Measurements from ENCODE around the gene NLN.

The NLN gene

DNA sequence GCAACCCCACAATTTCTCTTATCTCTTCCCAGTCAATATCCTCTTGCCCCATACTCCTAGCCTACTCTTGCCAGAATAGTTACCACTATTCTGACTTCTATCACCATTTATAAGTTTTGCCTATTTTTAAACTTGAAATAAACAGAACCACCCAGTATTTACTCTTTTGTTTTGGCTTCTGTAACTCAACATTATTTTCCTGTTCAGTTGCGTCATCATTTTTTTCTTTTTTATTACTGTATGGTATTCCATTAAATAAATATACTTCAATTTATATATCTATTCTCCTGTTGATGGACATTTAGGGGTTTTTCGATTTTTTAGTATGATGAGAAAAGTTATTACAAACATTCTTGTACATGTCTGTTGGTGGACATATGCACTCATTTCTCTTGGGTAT lies 141.7 kb downstream of the NLN start:
- H3K4me1 ChIP-seq (ENCODE audit: insufficient read depth, low read length, poor library complexity, severe bottlenecking): peaks cover 20% of the 10 kb centered on the region

DNA sequence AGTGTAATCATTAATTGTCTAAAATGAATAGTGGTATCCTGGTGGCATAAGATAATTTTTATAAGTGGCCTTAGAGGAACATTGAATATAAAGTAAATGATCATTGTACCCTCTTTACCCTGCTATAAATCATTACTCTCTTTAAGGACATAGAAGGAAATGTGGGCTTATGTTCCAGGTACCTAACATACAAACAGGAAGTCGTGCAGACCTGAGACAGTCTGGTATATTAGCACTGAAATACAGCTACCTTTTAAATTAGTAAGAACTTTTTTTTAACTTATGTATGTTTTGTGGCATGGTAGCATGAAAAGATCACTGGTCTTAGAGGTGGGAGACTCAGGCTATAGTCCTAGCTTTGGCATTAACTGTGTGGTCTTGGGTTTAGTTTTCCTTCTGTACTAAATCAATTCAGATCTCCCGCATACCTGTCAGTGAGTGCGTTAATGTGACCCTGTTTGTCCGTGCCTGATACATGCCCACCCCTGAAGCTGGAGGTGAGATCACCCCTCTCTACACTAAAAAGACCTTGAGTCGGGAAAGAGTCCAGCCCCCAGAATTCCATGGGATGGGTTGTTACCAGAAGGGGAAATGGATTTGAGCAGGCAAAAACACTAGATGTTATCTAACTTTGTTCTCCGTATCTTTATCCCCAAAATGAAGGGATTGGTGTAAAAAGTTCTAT lies 145.0 kb downstream of the NLN start:
- H3K27me3 ChIP-seq (ENCODE audit: insufficient read depth, low read length, poor library complexity, severe bottlenecking): no peaks in the 10 kb centered on the region
- H3K4me1 ChIP-seq (ENCODE audit: insufficient read depth, low read length, poor library complexity, severe bottlenecking): peaks cover 19% of the 10 kb centered on the region
- H3K9me3 ChIP-seq (ENCODE audit: insufficient read depth, low read depth, low read length): no peaks in the 10 kb centered on the region
- H3K9me2 ChIP-seq (replicated peaks; ENCODE audit: low read depth, low read length): no peaks in the 10 kb centered on the region
- no peaks in the 10 kb centered on the region for H3K36me3 ChIP-seq (ENCODE audit: insufficient read depth, low read length)
- no peak overlapping the region for H3K4me2 ChIP-seq (ENCODE audit: low read depth, low read length, poor library complexity, severe bottlenecking)
- H4K20me1 ChIP-seq (ENCODE audit: insufficient read depth, low read length, poor library complexity, severe bottlenecking): no peaks in the 10 kb centered on the region
- no peaks in the 10 kb centered on the region for H3K79me2 ChIP-seq (ENCODE audit: insufficient read depth, low read length)
- 0 out of 2 replicates have a peak overlapping the region, but pooled peaks have one; percentile 8 for H2AFZ ChIP-seq (ENCODE audit: low read length)
- no peak overlapping the region for H3K4me3 ChIP-seq (ENCODE audit: low read length, poor library complexity, severe bottlenecking)
- H3F3A ChIP-seq (ENCODE audit: low read depth): no peaks in the 10 kb centered on the region
- no peak overlapping the region for H3K9ac ChIP-seq (ENCODE audit: low read depth, low read length, poor library complexity, severe bottlenecking)
- TF ChIP-seq EZH2phosphoT487 (IDR thresholded peaks at IDR 0.05; ENCODE audit: borderline replicate concordance): no peak
- TF ChIP-seq, protein P1, sequence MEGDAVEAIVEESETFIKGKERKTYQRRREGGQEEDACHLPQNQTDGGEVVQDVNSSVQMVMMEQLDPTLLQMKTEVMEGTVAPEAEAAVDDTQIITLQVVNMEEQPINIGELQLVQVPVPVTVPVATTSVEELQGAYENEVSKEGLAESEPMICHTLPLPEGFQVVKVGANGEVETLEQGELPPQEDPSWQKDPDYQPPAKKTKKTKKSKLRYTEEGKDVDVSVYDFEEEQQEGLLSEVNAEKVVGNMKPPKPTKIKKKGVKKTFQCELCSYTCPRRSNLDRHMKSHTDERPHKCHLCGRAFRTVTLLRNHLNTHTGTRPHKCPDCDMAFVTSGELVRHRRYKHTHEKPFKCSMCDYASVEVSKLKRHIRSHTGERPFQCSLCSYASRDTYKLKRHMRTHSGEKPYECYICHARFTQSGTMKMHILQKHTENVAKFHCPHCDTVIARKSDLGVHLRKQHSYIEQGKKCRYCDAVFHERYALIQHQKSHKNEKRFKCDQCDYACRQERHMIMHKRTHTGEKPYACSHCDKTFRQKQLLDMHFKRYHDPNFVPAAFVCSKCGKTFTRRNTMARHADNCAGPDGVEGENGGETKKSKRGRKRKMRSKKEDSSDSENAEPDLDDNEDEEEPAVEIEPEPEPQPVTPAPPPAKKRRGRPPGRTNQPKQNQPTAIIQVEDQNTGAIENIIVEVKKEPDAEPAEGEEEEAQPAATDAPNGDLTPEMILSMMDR (conservative IDR thresholded peaks at IDR 0.05; ENCODE audit: low read length): no peak

More for the DNA sequence above, 141.7 kb downstream of the NLN start:
- Histone ChIP-seq H3K9me2 (replicated peaks; ENCODE audit: low read depth, low read length) (no peaks in the 10 kb centered on the region), H3K9ac (ENCODE audit: low read depth, low read length, poor library complexity, severe bottlenecking) (no peak overlapping the region), H3K36me3 (ENCODE audit: insufficient read depth, low read length) (no peaks in the 10 kb centered on the region), H2AFZ (ENCODE audit: low read length) (no peak overlapping the region), H4K20me1 (ENCODE audit: insufficient read depth, low read length, poor library complexity, severe bottlenecking) (no peaks in the 10 kb centered on the region), H3K4me3 (ENCODE audit: low read length, poor library complexity, severe bottlenecking) (no peak overlapping the region), H3K4me2 (ENCODE audit: low read depth, low read length, poor library complexity, severe bottlenecking) (no peak overlapping the region), H3K27me3 (ENCODE audit: insufficient read depth, low read length, poor library complexity, severe bottlenecking) (no peaks in the 10 kb centered on the region), H3K9me3 (ENCODE audit: insufficient read depth, low read depth, low read length) (no peaks in the 10 kb centered on the region), H3K79me2 (ENCODE audit: insufficient read depth, low read length) (no peaks in the 10 kb centered on the region), H3F3A (ENCODE audit: low read depth) (no peaks in the 10 kb centered on the region)
- no peak for TF ChIP-seq EZH2phosphoT487 (IDR thresholded peaks at IDR 0.05; ENCODE audit: borderline replicate concordance)
- TF ChIP-seq, protein P1 (conservative IDR thresholded peaks at IDR 0.05; ENCODE audit: low read length): no peak

DNA sequence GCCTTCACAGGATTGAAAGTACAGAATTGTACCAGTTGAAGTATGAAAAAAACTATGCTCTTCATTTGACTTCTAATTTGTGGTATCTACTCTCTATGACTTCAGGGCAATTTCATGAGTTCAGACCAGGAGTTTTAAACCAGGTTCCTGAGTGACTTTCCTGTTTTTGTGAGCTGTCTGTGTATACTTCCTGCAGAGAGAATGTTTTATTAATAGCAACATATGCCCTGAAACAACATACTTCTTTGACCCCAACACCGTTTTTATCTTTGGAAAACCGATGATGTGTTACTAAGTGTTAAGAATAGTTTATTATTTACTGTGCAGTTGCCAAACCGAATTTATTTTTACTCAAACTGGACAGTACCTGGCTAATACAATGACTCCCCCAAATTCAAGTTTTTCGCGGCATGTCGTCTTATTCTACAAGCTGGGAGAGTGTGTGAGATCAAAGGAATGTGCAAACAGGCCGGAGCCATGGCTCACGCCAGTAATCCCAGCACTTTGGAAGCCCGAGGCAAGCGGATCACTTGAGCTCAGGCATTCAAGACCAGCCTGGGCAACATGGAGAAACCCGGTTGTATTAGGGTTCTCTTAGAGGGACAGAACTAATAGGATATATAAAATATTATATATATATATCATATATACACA lies 145.7 kb downstream of the NLN start:
- Histone ChIP-seq H3K9me2 (replicated peaks; ENCODE audit: low read depth, low read length) (no peaks in the 10 kb centered on the region), H3K9ac (ENCODE audit: low read depth, low read length, poor library complexity, severe bottlenecking) (no peak overlapping the region), H3K4me2 (ENCODE audit: low read depth, low read length, poor library complexity, severe bottlenecking) (no peak overlapping the region), H3K4me3 (ENCODE audit: low read length, poor library complexity, severe bottlenecking) (no peak overlapping the region), H3K27me3 (ENCODE audit: insufficient read depth, low read length, poor library complexity, severe bottlenecking) (no peaks in the 10 kb centered on the region), H4K20me1 (ENCODE audit: insufficient read depth, low read length, poor library complexity, severe bottlenecking) (no peaks in the 10 kb centered on the region), H3K79me2 (ENCODE audit: insufficient read depth, low read length) (no peaks in the 10 kb centered on the region), H3K4me1 (ENCODE audit: insufficient read depth, low read length, poor library complexity, severe bottlenecking) (peaks cover 13% of the 10 kb centered on the region), H3K9me3 (ENCODE audit: insufficient read depth, low read depth, low read length) (no peaks in the 10 kb centered on the region), H3F3A (ENCODE audit: low read depth) (no peaks in the 10 kb centered on the region), H2AFZ (ENCODE audit: low read length) (0 out of 2 replicates have a peak overlapping the region, but pooled peaks have one; percentile 8), H3K36me3 (ENCODE audit: insufficient read depth, low read length) (no peaks in the 10 kb centered on the region)
- TF ChIP-seq, protein P1 (conservative IDR thresholded peaks at IDR 0.05; ENCODE audit: low read length): no peak
- no peak for TF ChIP-seq EZH2phosphoT487 (IDR thresholded peaks at IDR 0.05; ENCODE audit: borderline replicate concordance)
